Upper lobe of left lung (tissue), 6 donors: ENCODE measurements around the gene CABYR. TPM values are rescaled to one million over a fixed set of nuclear protein-coding genes. Genes with fewer than 3 reads are reported as not detected.

Experiments used
- ATAC-seq, 2 donors: fragments of 200-7000 bp; cut with Tn5 transposase; one replicate each; pipeline ENCODE4 v1.9.1; 2022; ENCODE audit warnings: mild to moderate bottlenecking in 2 of 2, moderate library complexity in 2 of 2; ENCODE audit not compliant: low FRiP score in 2 of 2
- DNase-seq, 2 donors: peaks; one replicate each; pipeline ENCODE4 v3.0.0-alpha.2; 2019 to 2020
- H3K27ac ChIP-seq, 4 donors: fragments of 200-600 bp; sonication (generic); one replicate each; pipeline ENCODE4 v1.5.1; 2016 to 2019
- H3K27me3 ChIP-seq, 4 donors: fragments of 200-600 bp; sonication (generic); one replicate each; pipeline ENCODE4 v1.5.1; 2017 to 2019
- H3K36me3 ChIP-seq, 4 donors: fragments of 200-600 bp; sonication (generic); one replicate each; pipeline ENCODE4 v1.5.1; 2016 to 2019
- H3K4me1 ChIP-seq, 4 donors: fragments of 200-600 bp; sonication (generic); one replicate each; pipeline ENCODE4 v1.5.1; 2018 to 2019
- H3K4me3 ChIP-seq, 4 donors: fragments of 200-600 bp; sonication (generic); one replicate each; pipeline ENCODE4 v1.5.1; 2017 to 2019; ENCODE audit warnings: mild to moderate bottlenecking in 2 of 4, moderate library complexity in 1 of 4
- H3K9me3 ChIP-seq, 4 donors: fragments of 200-600 bp; sonication (generic); one replicate each; pipeline ENCODE4 v1.5.1; 2018 to 2019
- CTCF ChIP-seq, 6 experiments: fragments of 450-650 bp in 4 of 6; fragments of 200-600 bp in 2 of 6; sonication (generic) in 2 of 6; IDR thresholded peaks; one replicate each; pipeline ENCODE4 v1.5.1; 2016 to 2019; ENCODE audit warnings: antibody characterized with exemption in 6 of 6
- EP300 ChIP-seq, 4 donors: sonication (generic); formaldehyde crosslinking; IDR thresholded peaks; one replicate each; pipeline ENCODE4 v1.5.1; 2017; ENCODE audit warnings: antibody characterized with exemption in 4 of 4, control low read depth in 2 of 4
- POLR2A ChIP-seq, 4 donors: fragments of 450-650 bp; IDR thresholded peaks; one replicate each; pipeline ENCODE4 v1.5.1; 2016 to 2017; ENCODE audit warnings: antibody characterized with exemption in 4 of 4, mild to moderate bottlenecking in 2 of 4
- POLR2AphosphoS5 ChIP-seq, 2 donors: sonication (generic); formaldehyde crosslinking; IDR thresholded peaks; one replicate each; pipeline ENCODE4 v1.5.1; 2017; ENCODE audit warnings: antibody characterized with exemption in 2 of 2
- WGBS, 2 donors: methylation state at CpG; one replicate each; pipeline ENCODE4 v1.1.5; 2017 to 2018; 5-methylcytosine and 5-hydroxymethylcytosine counted together
- total RNA-seq, 6 donors: library from RNA; depleted of rRNA in 4 of 6; stranded (reverse); fragments of >200 nt in 4 of 6; gene quantifications; one replicate each; pipeline versions ENCODE4 v1.1.0 to v1.2.1, GENCODE V29; 2016 to 2021
- donor health status: DM: no; HTN: no; CAD: no; lungs with moderate emphysema.
- donor health status: DM: no; HTN: yes; CAD: no; lungs with severe emphysema.

The CABYR gene
- total RNA-seq, 6 donors from 2014 or later, result 0.51 to 3.1 (median 2.1) TPM; not detected in 2

GRCh38 chr18:24127735-24128134 is 11.1 kb upstream of the CABYR start:
- ATAC-seq, result no peak
- WGBS, 2 donors, result 71 to 76% methylated on average over 3 of the region's 3 CpGs
- no peak overlapping the region for H3K4me3 ChIP-seq
- TF ChIP-seq POLR2A (IDR thresholded peaks at IDR 0.05) (no peak), POLR2AphosphoS5 (IDR thresholded peaks at IDR 0.05) (no peak), CTCF (IDR thresholded peaks at IDR 0.05) (no peak), EP300 (IDR thresholded peaks at IDR 0.05) (no peak)
- H3K36me3 ChIP-seq, result peaks cover 0 to 22% (median 2%) of the 10 kb centered on the region in 4 donors
- no peaks in the 10 kb centered on the region for H3K27me3 ChIP-seq
- DNase-seq, result no peak
- H3K9me3 ChIP-seq, result no peaks in the 10 kb centered on the region
- H3K27ac ChIP-seq, result no peak overlapping the region
- H3K4me1 ChIP-seq, result no peaks in the 10 kb centered on the region

- no peak for ATAC-seq
- no peak overlapping the region for H3K27ac ChIP-seq
- no peaks in the 10 kb centered on the region for H3K4me1 ChIP-seq
- no peaks in the 10 kb centered on the region for H3K27me3 ChIP-seq
- no peak overlapping the region for H3K4me3 ChIP-seq
- WGBS, 2 donors, result 88 to 94% methylated on average over 4 of the region's 4 CpGs
- peaks cover 0 to 24% (median 0%) of the 10 kb centered on the region in 4 donors for H3K36me3 ChIP-seq
- TF ChIP-seq CTCF (IDR thresholded peaks at IDR 0.05), result no peak
- TF ChIP-seq POLR2AphosphoS5 (IDR thresholded peaks at IDR 0.05), result no peak
- TF ChIP-seq POLR2A (IDR thresholded peaks at IDR 0.05), result no peak
- DNase-seq, result no peak
- H3K9me3 ChIP-seq, result no peaks in the 10 kb centered on the region
These were observed 10.2 kb upstream of the CABYR start for GRCh38 chr18:24128700-24129099.

- peaks cover 0 to 21% (median 0%) of the 10 kb centered on the region in 4 donors for H3K36me3 ChIP-seq
These were observed 8.4 kb upstream of the CABYR start for GRCh38 chr18:24130494-24130893.

GRCh38 chr18:24136967-24137373 is 1.9 kb upstream of the CABYR start:
- 48 to 53% methylated on average over 3 of the region's 3 CpGs for WGBS, 2 donors

More at GRCh38 chr18:24130494-24130893, 8.4 kb upstream of the CABYR start:
- DNase-seq, result no peak
- H3K4me1 ChIP-seq, result no peaks in the 10 kb centered on the region
- no peak for ATAC-seq
- H3K27me3 ChIP-seq, result no peaks in the 10 kb centered on the region
- H3K9me3 ChIP-seq, result no peaks in the 10 kb centered on the region
- H3K4me3 ChIP-seq, result no peak overlapping the region
- TF ChIP-seq POLR2AphosphoS5 (IDR thresholded peaks at IDR 0.05), result no peak
- no peak for TF ChIP-seq CTCF (IDR thresholded peaks at IDR 0.05)
- TF ChIP-seq EP300 (IDR thresholded peaks at IDR 0.05), result no peak
- no peak for TF ChIP-seq POLR2A (IDR thresholded peaks at IDR 0.05)
- 74 to 78% methylated on average over 2 of the region's 2 CpGs for WGBS, 2 donors
- no peak overlapping the region for H3K27ac ChIP-seq

More at GRCh38 chr18:24136967-24137373, 1.9 kb upstream of the CABYR start:
- H3K9me3 ChIP-seq, result no peaks in the 10 kb centered on the region
- no peak for ATAC-seq
- no peak overlapping the region for H3K4me3 ChIP-seq
- H3K27ac ChIP-seq, result no peak overlapping the region
- no peak for TF ChIP-seq POLR2A (IDR thresholded peaks at IDR 0.05)
- TF ChIP-seq EP300 (IDR thresholded peaks at IDR 0.05), result no peak
- no peak for TF ChIP-seq POLR2AphosphoS5 (IDR thresholded peaks at IDR 0.05)
- TF ChIP-seq CTCF (IDR thresholded peaks at IDR 0.05), result no peak
- peaks cover 0 to 6% (median 0%) of the 10 kb centered on the region in 4 donors for H3K36me3 ChIP-seq
- no peak for DNase-seq
- peaks cover 0 to 3% (median 0%) of the 10 kb centered on the region in 4 donors for H3K27me3 ChIP-seq
- H3K4me1 ChIP-seq, result peaks cover 3 to 18% (median 10%) of the 10 kb centered on the region in 4 donors
